ENCODE measurements around the gene RERGL.
"Not testable (repeated sequence)": the region's sequence is repeated elsewhere in the genome, so short reads cannot be mapped to it uniquely, and the experiment has no call there.

RERGL gene, protein sequence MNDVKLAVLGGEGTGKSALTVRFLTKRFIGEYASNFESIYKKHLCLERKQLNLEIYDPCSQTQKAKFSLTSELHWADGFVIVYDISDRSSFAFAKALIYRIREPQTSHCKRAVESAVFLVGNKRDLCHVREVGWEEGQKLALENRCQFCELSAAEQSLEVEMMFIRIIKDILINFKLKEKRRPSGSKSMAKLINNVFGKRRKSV

DNA sequence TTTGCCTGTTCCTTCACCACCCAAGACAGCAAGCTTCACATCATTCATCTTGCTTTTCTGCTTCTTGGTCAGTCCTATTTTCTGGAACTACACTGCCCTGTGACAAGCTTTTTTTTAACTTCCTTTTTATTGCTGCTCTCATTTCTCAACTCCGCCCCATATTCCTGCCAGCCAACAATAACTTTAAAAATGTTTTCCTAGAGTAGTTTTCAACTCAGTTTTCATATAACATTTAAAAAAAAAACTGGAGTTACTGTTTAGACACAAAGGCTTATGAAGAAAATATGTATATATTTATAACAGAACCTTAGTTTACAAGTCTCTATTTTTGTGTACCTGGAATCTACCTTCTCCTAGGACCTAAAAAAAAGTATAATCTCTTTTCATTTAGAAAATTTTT lies at the start of gene RERGL:
Gene RERGL, minus strand, starts transcription at position 101 of the 400 bp plus-strand sequence. Its CDS starts 53 bp downstream, at position 48.
- no peak for DNase-seq (ENCODE audit: low spot score)

- DNase-seq (ENCODE audit: low spot score) = no peak
Measured at GRCh38 chr12:18139254-18139653, 49.3 kb upstream of the RERGL start.

GRCh38 chr12:18135509-18135908 lies 45.5 kb upstream of the RERGL start:
- DNase-seq (ENCODE audit: low spot score) = no peak

GRCh38 chr12:18135086-18135485 lies 45.1 kb upstream of the RERGL start:
- no peak for DNase-seq (ENCODE audit: low spot score)

GRCh38 chr12:18130851-18131250 lies 40.9 kb upstream of the RERGL start:
- no peak for DNase-seq (ENCODE audit: low spot score)

DNA sequence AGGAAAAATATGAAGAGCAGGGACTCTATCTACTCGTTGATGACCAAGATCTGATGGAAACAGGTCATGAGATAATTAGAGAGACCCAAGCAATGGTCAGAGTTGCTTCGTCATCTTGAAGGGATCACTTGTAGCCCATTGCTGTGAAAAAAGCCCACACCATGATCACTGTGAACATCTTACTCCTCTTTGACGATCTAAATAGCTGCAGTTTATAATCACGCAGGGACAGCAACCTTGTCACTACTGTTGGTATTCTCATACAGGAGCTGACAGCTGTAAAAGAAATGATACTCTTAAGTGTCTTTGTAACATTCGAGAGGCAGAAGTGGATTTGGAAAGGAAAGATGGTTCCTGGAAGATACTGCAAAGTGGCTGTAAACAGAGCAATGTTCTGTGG lies 33.7 kb upstream of the RERGL start:
- no peak for DNase-seq (ENCODE audit: low spot score)

GRCh38 chr12:18120899-18121298 lies 30.9 kb upstream of the RERGL start:
- no peak for DNase-seq (ENCODE audit: low spot score)

- DNase-seq (ENCODE audit: low spot score) = no peak
Measured at GRCh38 chr12:18108611-18109010, 18.6 kb upstream of the RERGL start.

DNA sequence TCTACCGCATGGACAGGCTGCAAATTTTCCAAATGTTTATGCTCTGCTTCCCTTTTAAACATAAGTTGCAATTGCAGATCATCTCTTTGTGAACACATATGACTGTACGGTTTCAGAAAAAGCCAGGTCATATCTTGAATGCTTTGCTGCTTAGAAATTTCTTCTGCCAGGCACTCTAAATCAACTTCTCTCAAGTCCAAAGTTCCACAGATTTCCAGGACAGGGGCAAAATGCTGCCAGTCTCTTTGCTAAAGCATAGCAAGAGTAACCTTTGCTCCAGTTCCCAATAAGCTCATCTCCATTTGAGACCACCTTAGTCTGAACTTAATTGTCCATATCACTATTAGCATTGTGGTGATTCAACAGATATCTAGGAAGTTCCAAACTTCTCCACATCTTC lies 13.6 kb upstream of the RERGL start:
- no peak for DNase-seq (ENCODE audit: low spot score)

DNA sequence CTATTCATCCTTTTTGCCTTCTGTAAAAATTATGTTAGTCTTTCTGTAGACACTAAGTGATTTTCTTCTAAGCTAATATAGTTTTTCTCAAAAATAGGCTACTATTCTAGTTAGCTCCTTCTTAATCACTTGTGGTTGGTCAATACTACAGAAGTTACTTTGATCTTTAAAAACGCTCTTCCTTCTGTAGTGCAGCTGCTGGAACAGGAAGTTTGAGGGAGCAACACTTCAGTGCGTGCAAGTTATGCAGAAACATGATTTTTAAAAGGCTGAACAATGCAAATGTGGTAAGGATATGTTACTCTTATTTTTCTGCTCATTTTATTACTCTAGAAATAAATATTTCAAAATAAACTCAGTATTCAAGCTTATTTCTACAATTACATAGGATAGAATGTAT lies 11.1 kb upstream of the RERGL start:
- no peak for DNase-seq (ENCODE audit: low spot score)

GRCh38 chr12:18084080-18084479 lies 5.9 kb downstream of the RERGL start:
- no peak for DNase-seq (ENCODE audit: low spot score)

GRCh38 chr12:18079541-18080246 lies 10.3 kb downstream of the RERGL start:
- DNase-seq (ENCODE audit: low spot score) = no peak

GRCh38 chr12:18074001-18074400 lies 16.0 kb downstream of the RERGL start:
- DNase-seq (ENCODE audit: low spot score) = no peak

- DNase-seq (ENCODE audit: low spot score) = no peak
Measured at GRCh38 chr12:18072723-18073122, 17.3 kb downstream of the RERGL start.

DNA sequence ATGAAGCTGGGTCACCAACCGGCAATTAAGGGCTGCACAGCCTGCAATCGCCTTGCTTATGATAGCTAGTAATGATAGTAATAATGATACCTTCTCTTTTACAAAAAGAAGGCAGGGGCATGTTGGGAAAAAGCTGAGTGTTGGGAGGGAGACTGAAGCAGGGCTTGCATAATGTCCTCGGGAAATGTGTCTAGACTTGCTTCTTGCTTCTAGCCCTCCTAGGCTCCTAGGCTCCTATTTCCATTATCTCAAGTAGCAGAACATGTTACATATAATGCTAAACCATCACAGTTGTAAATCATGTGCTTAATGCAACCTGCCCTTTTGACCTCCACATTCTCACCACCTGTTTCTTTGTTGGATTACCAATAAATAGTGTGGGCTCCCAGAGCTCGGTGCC lies 18.7 kb downstream of the RERGL start:
- no peak for DNase-seq (ENCODE audit: low spot score)

- peak; percentile 22 for DNase-seq (ENCODE audit: low spot score)
Measured at GRCh38 chr12:18068355-18068754, 21.6 kb downstream of the RERGL start.

DNA sequence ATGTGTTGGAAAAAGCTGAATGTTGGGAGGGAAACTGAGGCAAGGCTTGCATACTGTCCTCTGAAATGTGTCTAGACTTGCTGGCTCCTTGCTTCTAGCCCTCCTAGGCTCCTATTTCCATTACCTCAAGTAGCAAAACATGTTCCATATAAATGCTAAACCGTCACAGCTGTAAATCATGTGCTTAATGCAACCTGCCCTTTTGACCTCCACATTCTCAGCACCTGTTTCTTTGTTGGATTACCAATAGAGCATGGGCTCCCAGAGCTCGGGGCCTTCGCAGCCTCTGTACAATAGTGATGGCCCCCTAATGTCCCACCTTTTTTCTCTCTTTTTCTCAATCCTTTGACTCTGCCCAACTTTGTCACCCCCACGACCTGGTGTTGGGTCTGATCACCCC lies 23.3 kb downstream of the RERGL start:
- DNase-seq (ENCODE audit: low spot score) = no peak

GRCh38 chr12:18062867-18063266 lies 27.1 kb downstream of the RERGL start:
- not testable (repeated sequence) for DNase-seq (ENCODE audit: low spot score)

- no peak for DNase-seq (ENCODE audit: low spot score)
Measured at GRCh38 chr12:18057051-18057450, 32.9 kb downstream of the RERGL start.

DNA sequence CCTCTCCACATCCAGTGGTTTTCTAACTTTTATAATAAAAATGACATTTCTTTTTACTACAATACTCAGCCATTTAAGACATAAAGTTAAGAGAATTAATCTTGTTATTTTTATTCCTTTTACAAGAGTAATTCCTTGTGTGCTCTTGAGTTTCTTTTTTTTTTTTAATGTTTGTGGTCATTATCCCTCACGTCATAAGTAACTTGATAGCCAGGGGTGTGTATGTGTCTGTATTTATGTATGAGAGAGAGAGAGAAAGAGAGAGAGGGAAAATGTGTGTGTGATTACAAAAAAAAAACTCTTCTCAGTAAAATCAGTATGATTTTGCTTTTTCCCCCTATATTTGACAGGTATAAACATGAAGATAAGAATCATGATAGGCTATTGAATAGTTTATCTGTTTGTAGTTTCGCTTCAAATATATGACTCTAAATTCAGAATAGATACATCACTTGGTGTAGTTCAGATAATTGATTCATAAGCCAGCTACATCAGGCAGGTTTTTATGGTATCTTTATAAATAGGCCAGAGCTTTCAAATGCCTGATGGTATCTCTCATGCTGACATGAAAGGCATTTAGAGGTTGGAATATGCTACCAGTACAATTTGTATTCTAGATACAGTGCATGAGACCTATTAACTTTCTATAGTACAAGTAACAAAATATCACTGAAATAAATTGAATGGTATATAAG lies 34.9 kb downstream of the RERGL start:
- DNase-seq (ENCODE audit: low spot score) = no peak

DNA sequence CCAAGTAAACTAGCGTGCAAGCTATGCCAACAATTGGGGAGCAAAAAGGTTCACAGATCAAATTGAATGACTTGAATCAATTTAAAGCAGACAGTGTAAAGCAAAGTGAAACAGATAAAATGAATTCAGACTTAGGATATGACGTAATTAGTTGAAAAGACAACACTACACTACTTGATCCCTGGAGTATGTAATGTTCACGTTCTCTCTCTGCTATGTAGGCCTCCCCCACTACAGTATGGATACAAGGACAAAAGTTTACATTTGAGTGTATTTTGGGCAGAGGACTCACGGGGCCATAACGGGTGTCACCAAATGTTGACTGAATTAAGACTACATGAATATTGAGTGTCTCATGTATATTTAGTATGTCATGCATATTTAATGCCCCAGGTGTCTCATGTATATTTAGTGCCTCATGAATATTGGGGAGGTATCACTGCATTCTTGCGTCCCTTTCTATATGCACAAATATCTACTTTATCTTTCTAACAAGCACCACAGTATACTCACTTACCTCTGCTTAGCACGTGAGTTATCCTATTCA lies 44.5 kb downstream of the RERGL start:
- DNase-seq (ENCODE audit: low spot score) = no peak

DNA sequence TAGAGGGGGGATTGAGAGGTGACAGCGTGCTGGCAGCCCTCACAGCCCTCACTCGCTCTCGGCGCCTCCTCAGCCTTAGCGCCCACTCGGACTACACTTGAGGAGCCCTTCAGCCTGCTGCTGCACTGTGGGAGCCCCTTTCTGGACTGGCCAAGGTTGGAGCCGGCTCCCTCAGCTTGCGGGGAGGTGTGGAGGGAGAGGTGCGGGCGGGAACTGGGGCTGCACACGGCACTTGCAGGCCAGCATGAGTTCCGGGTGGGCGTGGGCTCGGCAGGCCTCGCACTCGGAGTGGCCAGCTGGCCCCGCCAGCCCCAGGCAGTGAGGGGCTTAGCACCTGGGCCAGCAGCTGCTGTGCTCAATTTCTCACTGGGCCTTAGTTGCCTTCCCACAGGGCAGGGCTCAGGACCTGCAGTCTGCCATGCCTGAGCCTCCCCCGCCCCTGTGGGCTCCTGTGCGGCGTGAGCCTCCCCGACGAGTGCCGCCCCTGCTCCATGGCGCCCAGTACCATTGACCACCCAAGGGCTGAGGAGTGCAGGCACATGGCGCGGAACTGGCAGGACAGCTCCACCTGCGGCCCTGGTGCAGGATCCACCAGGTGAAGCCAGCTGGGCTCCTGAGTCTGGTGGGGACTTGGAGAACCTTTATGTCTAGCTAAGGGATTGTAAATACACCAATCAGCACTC lies 49.8 kb downstream of the RERGL start:
- DNase-seq (ENCODE audit: low spot score) = not testable (repeated sequence)

All from iPS-NIHi11 (cell line).